CD4-positive, alpha-beta T cell treated with Interleukin-12 subunit alpha and Interleukin-12 subunit beta, for 1 hour (primary cell): ENCODE results near the gene ATP6V0C.

Experiments used
- DNase-seq: peaks from one replicate; pipeline ENCODE4 v3.0.0-alpha.2; 2020

The ATP6V0C gene

GRCh38 chr16:2493605-2494004 lies 20.1 kb upstream of the ATP6V0C start:
- no peak for DNase-seq

- DNase-seq, result no peak
Observed at GRCh38 chr16:2494616-2495015, 19.1 kb upstream of the ATP6V0C start.

- no peak for DNase-seq
Observed at GRCh38 chr16:2495041-2495440, 18.7 kb upstream of the ATP6V0C start.

- no peak for DNase-seq
Observed at GRCh38 chr16:2496223-2497115, 17.3 kb upstream of the ATP6V0C start.

- no peak for DNase-seq
Observed at GRCh38 chr16:2497116-2497630, 16.6 kb upstream of the ATP6V0C start.

GRCh38 chr16:2497695-2498484 lies 15.9 kb upstream of the ATP6V0C start:
- no peak for DNase-seq

- no peak for DNase-seq
Observed at GRCh38 chr16:2498531-2499253, 15.1 kb upstream of the ATP6V0C start.

- DNase-seq, result no peak
Observed at GRCh38 chr16:2499454-2499853, 14.3 kb upstream of the ATP6V0C start.

GRCh38 chr16:2499890-2500429 lies 13.8 kb upstream of the ATP6V0C start:
- no peak for DNase-seq

- no peak for DNase-seq
Observed at GRCh38 chr16:2500430-2500917, 13.3 kb upstream of the ATP6V0C start.

- peak; percentile 82 for DNase-seq
Observed at GRCh38 chr16:2500918-2501750, 12.6 kb upstream of the ATP6V0C start.

- DNase-seq, result no peak
Observed at GRCh38 chr16:2501946-2502895, 11.5 kb upstream of the ATP6V0C start.

GRCh38 chr16:2505695-2506094 lies 8.1 kb upstream of the ATP6V0C start:
- no peak for DNase-seq

- DNase-seq, result no peak
Observed at GRCh38 chr16:2507052-2507659, 6.6 kb upstream of the ATP6V0C start.

- no peak for DNase-seq
Observed at GRCh38 chr16:2507665-2508064, 6.1 kb upstream of the ATP6V0C start.

GRCh38 chr16:2508722-2509400 lies 4.9 kb upstream of the ATP6V0C start:
- DNase-seq, result no peak

- DNase-seq, result no peak
Observed at GRCh38 chr16:2511128-2511800, 2.5 kb upstream of the ATP6V0C start.

- no peak for DNase-seq
Observed at GRCh38 chr16:2511996-2512734, 1.6 kb upstream of the ATP6V0C start.
